Measurements from ENCODE around the gene C6orf47. TPM values are rescaled to one million over a fixed set of nuclear protein-coding genes. Genes with fewer than 3 reads are reported as not detected.

Gene C6orf47
- total RNA-seq, 2 donors from 2014 or later, result 14.0 to 14.9 TPM

- Histone ChIP-seq H3K36me3 (ENCODE audit: control insufficient read depth, insufficient read depth, low read length) (peaks cover 34% of the 10 kb centered on the region), H3K27ac (ENCODE audit: low read depth, low read length) (no peak overlapping the region), H3K27me3 (ENCODE audit: control insufficient read depth, insufficient read depth, low read length, poor library complexity, severe bottlenecking) (no peaks in the 10 kb centered on the region), H3K9me3 (ENCODE audit: control insufficient read depth, low read length) (no peaks in the 10 kb centered on the region), H3K4me3 (ENCODE audit: low read length) (peak overlapping the region; percentile 97), H3K4me1 (ENCODE audit: control insufficient read depth, insufficient read depth, low read length) (peaks cover 7% of the 10 kb centered on the region), H3K9ac (ENCODE audit: extremely low read depth, low read length, poor library complexity, severe bottlenecking) (no peak overlapping the region)
- TF ChIP-seq, protein P1, sequence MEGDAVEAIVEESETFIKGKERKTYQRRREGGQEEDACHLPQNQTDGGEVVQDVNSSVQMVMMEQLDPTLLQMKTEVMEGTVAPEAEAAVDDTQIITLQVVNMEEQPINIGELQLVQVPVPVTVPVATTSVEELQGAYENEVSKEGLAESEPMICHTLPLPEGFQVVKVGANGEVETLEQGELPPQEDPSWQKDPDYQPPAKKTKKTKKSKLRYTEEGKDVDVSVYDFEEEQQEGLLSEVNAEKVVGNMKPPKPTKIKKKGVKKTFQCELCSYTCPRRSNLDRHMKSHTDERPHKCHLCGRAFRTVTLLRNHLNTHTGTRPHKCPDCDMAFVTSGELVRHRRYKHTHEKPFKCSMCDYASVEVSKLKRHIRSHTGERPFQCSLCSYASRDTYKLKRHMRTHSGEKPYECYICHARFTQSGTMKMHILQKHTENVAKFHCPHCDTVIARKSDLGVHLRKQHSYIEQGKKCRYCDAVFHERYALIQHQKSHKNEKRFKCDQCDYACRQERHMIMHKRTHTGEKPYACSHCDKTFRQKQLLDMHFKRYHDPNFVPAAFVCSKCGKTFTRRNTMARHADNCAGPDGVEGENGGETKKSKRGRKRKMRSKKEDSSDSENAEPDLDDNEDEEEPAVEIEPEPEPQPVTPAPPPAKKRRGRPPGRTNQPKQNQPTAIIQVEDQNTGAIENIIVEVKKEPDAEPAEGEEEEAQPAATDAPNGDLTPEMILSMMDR (conservative IDR thresholded peaks at IDR 0.05), result no peak
- peaks cover 17% of the 10 kb centered on the region for H3K4me1 Mint-ChIP-seq
- no peak for DNase-seq
- no peak overlapping the region for H3K27ac Mint-ChIP-seq
- H3K4me3 Mint-ChIP-seq, result peak overlapping the region; percentile 87
- H3K36me3 Mint-ChIP-seq (ENCODE audit: low read depth), result peaks cover 38% of the 10 kb centered on the region
- WGBS, 2 experiments (ENCODE audit: insufficient coverage in 1 of 2, insufficient read length in 1 of 2), result 89 to 93% methylated on average over 2 to 4 of the region's 5 CpGs
- no peaks in the 10 kb centered on the region for H3K27me3 Mint-ChIP-seq (ENCODE audit: insufficient read depth)
- H3K9me3 Mint-ChIP-seq, result no peaks in the 10 kb centered on the region
Measured at GRCh38 chr6:31700740-31701401, 40.3 kb upstream of the C6orf47 start.

GRCh38 chr6:31697555-31697954 lies 37.0 kb upstream of the C6orf47 start:
- Histone ChIP-seq H3K4me3 (ENCODE audit: low read length) (no peak overlapping the region), H3K27me3 (ENCODE audit: control insufficient read depth, insufficient read depth, low read length, poor library complexity, severe bottlenecking) (no peaks in the 10 kb centered on the region), H3K27ac (ENCODE audit: low read depth, low read length) (no peak overlapping the region), H3K4me1 (ENCODE audit: control insufficient read depth, insufficient read depth, low read length) (peaks cover 7% of the 10 kb centered on the region), H3K36me3 (ENCODE audit: control insufficient read depth, insufficient read depth, low read length) (peaks cover 57% of the 10 kb centered on the region), H3K9ac (ENCODE audit: extremely low read depth, low read length, poor library complexity, severe bottlenecking) (no peak overlapping the region), H3K9me3 (ENCODE audit: control insufficient read depth, low read length) (no peaks in the 10 kb centered on the region)
- no peak overlapping the region for H3K27ac Mint-ChIP-seq
- H3K27me3 Mint-ChIP-seq (ENCODE audit: insufficient read depth), result no peaks in the 10 kb centered on the region
- TF ChIP-seq, protein P1 (conservative IDR thresholded peaks at IDR 0.05), result no peak
- H3K9me3 Mint-ChIP-seq, result no peaks in the 10 kb centered on the region
- WGBS, 2 experiments (ENCODE audit: insufficient coverage in 1 of 2, insufficient read length in 1 of 2), result 90% methylated on average over 3 of the region's 3 CpGs; no CpG with 5 or more reads in 1 of the 2 experiments
- H3K36me3 Mint-ChIP-seq (ENCODE audit: low read depth), result peaks cover 62% of the 10 kb centered on the region
- peaks cover 17% of the 10 kb centered on the region for H3K4me1 Mint-ChIP-seq
- H3K4me3 Mint-ChIP-seq, result no peak overlapping the region
- DNase-seq, result no peak

DNA sequence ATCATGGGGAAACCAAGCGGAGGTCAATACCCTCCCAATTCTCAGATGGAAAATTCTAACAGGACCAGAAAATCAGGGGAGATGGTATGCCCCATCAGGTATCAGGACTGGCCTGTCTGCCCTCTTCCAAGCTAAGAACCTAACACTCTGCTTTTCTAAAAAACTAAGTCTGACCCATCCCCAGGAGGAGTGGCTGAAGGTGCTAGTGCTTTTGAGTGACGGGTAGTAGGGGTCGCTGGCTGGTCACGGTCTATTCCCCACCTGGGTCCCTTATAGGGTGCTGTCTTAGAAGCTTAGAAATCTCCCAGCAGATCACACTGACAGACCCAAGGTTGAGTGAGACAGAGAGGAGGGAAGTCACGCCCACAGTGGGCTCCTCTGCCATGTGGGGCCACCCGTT lies 33.0 kb upstream of the C6orf47 start:
- Histone ChIP-seq H3K4me1 (ENCODE audit: control insufficient read depth, insufficient read depth, low read length) (peaks cover 7% of the 10 kb centered on the region), H3K36me3 (ENCODE audit: control insufficient read depth, insufficient read depth, low read length) (peaks cover 65% of the 10 kb centered on the region), H3K9me3 (ENCODE audit: control insufficient read depth, low read length) (no peaks in the 10 kb centered on the region), H3K4me3 (ENCODE audit: low read length) (no peak overlapping the region), H3K27ac (ENCODE audit: low read depth, low read length) (no peak overlapping the region), H3K27me3 (ENCODE audit: control insufficient read depth, insufficient read depth, low read length, poor library complexity, severe bottlenecking) (no peaks in the 10 kb centered on the region), H3K9ac (ENCODE audit: extremely low read depth, low read length, poor library complexity, severe bottlenecking) (no peak overlapping the region)
- no peak for DNase-seq
- WGBS, 2 experiments (ENCODE audit: insufficient coverage in 1 of 2, insufficient read length in 1 of 2), result 92 to 100% methylated on average over 1 to 6 of the region's 6 CpGs
- no peaks in the 10 kb centered on the region for H3K27me3 Mint-ChIP-seq (ENCODE audit: insufficient read depth)
- H3K9me3 Mint-ChIP-seq, result no peaks in the 10 kb centered on the region
- peaks cover 65% of the 10 kb centered on the region for H3K36me3 Mint-ChIP-seq (ENCODE audit: low read depth)
- H3K27ac Mint-ChIP-seq, result no peak overlapping the region
- peaks cover 9% of the 10 kb centered on the region for H3K4me1 Mint-ChIP-seq
- TF ChIP-seq, protein P1 (conservative IDR thresholded peaks at IDR 0.05), result no peak
- H3K4me3 Mint-ChIP-seq, result no peak overlapping the region
